ENCODE results near the gene BOK.
"Not testable (repeated sequence)": the region's sequence is repeated elsewhere in the genome, so short reads cannot be mapped to it uniquely, and the experiment has no call there.

The BOK gene, protein sequence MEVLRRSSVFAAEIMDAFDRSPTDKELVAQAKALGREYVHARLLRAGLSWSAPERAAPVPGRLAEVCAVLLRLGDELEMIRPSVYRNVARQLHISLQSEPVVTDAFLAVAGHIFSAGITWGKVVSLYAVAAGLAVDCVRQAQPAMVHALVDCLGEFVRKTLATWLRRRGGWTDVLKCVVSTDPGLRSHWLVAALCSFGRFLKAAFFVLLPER

DNA sequence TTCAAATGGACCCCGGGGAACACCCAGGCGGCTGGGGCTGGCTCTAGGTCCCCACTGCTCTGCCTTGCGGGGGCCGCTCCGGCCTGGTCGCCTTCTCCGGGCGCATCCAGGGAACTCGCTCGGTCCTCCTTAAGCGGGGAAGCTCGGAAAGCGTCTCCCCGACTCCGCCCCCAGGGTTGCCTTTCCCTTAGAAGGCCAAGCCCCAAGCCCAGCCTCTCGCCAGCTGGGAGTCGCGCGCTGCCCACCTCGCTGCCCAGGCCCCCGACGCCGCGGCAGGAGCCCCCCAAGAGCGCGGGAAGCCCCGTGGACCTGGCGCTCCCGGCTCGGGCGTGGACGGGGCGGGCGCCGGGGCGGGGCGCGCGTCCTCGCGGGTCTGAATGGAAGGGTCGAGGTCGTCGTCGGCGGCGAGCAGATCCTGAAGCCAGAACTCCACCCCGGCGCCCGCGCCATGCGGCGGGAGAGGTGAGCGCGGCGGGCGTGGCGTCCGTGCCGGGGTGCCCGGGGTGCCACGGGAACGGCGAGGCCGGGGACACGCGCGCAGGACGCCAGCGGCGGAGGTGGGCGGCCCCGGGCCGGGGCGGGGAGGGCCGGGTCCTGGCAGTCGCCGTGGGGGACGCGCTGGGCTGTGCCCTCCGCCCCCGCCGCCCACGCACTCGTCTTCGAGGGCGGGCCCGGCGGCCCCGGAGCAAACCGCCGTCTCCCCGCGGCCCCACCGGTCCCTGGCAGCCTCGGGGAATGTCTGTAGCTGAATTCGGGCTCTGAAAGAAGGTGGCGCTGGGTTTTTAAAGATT, at the start of gene BOK:
Gene BOK, plus strand, starts transcription at position 214 of the 791 bp plus-strand sequence. CDS start 739 bp downstream, outside the sequence.
- peak; percentile 29 to 56 (median 56) for DNase-seq

DNA sequence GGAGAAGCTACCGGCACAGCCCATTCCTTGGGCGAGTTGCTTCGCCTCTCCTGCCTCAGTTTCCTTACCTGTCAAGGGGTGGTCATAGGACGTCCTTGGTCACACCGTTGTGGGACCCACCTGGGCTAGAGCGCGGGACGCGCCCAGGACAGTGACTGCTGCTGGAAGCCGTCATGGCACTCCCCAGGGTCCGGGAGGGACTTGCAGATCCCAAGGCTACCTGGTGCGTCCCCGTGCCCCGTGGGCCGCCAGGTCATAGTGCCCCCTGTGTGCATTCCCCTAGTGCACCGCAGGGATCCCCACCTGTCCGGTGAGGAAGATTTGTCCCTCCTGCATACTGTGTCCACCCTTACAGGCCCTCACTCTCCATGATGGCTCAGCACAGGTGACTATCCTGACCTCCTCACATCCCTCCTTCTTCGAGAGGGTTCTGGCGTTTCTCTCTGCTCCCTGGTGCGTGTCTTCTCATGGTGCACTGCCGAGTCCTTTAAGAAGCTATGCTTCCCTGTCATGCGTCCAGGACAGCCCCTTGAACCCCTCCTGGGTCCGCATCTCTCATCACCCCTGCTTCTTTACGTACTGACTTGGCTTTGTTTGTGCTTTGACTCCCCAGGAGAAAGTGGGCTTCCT, 49.3 kb upstream of the BOK start:
- DNase-seq, result peak in 2 of 3 experiments; percentile 72 to 76

DNA sequence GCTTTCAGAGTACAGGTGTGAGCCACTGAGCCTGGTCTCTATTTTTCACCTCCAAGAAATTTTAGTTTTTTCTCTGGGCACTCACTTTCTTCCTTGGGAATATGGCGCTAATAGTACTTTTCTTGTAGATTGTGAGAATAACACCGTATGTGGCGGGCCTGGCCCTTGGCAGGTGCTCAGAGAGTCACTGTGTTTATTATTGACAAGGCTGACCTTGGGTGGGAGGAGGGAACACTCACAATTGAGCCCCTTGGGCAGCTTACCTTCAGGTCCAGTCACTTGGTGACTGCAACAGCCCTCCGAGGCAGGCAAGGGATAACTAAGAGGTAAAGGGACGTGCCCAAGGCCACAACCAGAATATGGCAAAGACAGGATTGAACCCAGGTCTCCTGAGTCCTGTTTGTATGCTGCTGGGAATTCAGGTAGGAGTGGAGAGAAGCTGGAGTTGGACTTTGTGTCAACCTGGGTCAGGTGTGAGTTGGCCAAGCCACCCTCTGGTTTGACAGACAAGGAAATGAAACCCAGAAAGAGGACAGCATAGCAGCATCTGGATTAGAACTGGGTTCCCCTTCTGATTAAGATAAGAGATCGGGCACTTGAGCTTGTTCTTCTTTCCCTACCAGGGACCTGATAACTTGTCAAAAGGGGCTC, 47.3 kb upstream of the BOK start:
- DNase-seq, result no peak

DNA sequence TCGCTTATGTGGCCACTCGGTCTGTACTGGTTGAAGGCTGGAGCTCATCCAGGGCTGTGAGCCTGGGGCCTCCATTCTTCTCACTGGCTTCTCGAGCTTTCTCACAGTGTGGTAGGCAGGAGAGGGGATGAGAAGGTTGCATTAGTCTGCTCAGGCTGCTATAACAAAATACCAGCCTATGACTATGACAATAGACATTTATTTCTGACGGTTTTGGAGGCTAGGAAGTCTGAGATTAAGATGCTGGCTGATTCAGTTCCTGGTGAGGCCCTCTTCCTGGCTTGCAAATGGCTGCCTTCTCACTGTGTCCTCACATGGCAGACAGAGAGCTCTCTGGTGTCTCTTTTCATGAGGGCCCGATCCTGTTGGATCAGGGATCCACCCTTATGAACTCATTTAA, 44.0 kb upstream of the BOK start:
- no peak for DNase-seq

DNA sequence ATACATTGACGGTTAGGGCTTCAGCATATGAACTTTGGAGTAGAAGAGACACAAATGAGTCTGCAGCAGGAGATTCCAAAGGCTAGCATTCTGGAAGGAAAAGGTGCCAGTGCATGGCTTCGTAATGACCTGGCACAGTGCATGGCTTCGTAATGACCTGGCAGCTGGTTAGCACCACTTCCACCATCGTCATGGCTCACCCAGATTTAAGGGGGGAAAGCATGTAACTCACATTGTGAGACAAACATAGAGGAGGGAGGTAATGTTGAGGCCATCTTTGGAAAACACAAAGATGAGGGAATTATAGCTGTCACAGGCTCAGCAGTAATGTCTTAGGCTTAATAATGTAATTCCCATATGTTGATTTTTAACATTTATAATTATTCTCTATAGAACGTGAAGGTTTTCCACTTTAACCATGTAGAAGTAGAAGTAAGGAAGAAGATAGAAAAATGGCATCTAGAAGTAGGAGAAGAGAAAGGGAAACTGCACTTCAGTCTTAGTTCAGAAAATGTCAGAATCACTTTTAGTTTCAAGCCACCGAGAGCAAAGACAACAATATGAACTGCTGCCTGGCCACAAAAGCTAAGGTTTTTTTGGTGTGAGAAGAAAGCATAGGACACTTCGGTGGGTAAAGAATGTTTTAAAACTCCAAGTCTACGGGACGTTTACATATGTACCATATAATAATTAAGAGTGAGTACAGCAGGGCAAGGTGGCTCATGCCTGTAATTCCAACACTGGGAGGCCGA, 43.4 kb upstream of the BOK start:
- DNase-seq, result no peak

DNA sequence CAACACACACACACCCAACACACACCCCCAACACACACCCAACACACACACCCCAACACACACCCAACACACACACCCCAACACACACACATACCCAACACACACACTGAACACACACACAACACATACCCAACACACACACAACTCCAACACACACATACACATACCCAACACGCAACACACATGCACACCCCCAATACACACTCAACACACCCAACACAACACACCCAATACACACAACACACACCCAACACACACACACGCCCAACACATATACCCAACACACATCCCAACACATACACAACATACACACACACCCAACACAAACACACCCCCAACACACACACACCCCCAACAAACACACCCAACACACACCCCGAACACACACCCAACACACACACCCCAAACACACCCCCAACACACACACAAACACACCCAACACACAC, 42.0 kb upstream of the BOK start:
- no peak for DNase-seq

DNA sequence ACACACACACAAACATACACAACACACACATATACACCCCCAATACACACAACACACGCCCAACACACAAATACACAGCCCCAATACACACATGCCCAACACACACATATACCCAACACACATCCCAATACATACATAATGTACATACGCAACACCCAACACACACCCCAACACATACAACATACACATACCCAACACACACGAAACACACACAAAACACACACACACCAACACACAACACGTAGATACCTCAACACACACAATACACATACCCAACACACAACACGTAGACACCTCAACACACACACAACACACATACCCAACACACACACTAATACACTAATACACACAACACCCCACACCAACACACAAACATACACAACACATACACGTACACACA, 41.2 kb upstream of the BOK start:
- no peak for DNase-seq

DNA sequence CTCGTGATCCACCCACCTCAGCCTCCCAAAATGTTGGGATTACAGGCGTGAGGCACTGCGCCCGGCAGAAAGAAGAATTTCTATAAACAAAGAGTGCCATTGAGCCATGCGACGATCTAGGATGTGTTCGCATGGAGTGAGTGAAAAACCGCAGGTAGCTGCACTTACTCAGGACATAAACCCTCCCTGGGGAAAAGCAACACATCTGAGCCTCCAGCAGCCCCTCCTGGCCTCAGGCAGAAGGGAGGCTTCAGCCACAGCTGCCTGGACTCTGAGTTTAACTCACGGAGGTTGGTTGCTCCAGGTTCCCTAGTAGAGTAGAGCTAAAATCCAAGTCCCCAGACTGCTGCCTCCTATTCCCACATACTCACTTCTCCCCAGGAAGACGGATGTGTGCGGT, 38.9 kb upstream of the BOK start:
- DNase-seq, result peak in 2 of 3 experiments; percentile 4 to 62

DNA sequence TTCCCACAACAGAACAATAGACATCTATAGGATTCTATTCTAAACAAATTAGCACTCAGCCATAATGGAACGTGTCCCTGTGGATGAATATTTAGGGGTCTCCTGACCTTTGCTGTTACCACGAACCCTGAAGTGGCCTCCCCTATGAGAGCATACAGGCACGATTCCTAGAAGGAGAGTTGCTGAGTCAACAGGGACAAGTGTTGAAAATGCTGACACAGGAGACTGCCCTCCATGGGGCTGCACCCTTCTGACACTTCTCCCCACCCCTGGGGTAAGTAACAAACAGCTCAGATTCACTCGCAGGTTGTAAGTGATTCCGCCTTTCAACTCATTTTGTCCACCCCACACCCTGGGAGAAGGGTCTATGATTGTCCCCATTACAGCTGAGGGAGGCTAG, 36.1 kb upstream of the BOK start:
- DNase-seq, result no peak

DNA sequence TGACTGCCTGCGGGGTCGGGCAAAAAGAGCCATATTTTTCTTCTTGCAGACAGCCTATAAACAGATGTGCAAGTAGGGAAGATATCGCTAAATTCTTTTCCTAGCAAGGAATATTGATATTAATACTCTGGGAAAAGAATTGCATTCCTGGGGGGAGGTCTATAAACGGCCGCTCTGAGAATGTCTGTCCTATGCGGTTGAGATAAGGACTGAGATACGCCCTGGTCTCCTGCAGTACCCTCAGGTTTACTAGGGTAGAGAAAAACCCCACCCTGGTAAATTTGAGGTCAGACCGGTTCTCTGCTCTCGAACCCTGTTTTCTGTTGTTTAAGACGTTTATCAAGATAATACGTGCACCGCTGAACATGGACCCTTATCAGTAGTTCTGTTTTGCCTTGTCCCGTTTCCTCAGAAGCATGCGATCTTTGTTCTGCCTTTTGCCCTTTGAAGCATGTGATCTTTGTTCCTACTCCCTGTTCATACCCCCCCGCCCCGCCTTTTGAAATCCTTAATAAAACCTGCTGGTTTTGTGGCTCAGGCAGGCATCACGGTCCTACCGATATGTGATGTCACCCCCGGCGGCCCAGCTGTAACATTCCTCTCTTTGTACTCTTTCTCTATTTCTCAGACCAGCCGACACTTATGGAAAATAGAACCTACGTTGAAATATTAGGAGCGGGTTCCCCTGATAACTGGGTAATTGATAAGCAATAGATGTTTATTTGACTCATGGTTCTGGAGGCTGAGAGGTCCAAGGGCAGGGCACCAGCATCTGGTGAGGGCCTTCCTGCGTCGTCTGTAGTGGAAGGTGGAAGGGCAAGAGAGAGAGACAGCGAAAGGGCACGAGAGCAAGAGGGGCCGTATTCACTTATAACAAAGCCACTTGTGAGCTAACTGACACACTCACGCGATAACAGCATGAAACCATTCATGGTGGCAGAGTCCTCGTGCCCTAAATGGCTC, 32.4 kb upstream of the BOK start:
- not testable (repeated sequence) for DNase-seq

DNA sequence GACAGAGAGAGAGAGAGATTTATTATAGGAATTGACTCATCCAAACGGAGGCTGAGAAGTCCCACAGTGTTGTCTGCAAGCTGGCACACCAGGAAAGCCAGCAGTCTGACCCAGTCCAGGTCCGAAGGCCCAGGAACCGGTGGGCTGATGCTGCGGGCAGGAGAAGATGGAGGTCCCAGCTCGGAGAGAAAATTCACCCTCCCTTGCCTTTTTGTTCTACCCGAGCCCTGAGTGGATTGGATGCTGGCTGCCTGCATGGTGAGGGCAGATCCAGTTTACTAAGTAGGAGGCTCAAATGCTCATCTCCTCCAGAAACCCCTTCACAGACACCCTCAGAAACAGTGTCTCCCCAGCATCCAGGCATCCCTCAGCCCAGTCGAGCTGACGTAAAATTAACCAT, 28.0 kb upstream of the BOK start:
- no peak for DNase-seq

DNA sequence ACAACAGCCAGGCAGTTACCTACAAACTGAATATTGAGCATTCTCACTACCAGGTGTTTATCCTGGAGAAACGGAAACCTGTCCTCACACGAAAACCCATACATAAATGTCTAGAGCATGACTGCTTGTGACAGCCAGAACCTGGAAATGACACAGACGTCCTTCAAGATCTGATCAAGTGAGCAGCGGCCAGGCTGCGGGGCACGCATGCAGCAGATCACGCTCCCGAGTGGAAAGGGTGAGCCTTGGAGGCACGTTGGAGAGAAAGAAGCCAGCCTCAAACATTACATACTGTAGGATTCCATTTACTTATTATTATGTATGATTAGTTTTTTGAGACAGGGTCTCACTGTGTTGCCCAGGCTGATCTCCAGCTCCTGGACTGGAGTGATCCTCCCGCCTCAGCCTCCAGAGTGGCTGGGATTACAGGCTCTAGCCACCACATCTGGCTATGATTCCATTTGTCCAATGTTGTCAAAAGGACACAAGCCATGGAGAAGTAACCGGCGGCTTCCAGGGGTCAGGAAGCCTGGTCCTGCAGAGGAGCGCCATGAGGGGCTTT, 27.3 kb upstream of the BOK start:
- DNase-seq, result no peak

DNA sequence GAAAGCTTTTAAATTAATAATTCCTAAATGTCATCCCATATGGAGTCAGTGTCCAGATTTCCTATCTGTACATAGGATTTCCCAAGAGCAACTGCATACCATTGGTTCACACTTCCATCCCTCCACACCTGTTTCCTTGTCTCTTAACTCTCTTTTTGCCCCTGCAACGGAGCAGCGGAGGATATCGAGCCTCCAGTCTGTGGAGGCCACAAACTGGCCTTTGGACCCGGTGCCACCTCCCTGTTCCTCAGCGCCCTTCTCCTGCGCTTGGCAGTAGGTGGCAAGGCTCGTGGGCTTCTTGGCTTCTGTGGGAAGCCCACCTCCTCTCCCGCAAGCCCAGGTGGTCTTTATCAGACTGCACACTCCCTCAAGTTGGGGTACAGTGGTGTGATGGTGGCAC, 26.4 kb upstream of the BOK start:
- no peak for DNase-seq

DNA sequence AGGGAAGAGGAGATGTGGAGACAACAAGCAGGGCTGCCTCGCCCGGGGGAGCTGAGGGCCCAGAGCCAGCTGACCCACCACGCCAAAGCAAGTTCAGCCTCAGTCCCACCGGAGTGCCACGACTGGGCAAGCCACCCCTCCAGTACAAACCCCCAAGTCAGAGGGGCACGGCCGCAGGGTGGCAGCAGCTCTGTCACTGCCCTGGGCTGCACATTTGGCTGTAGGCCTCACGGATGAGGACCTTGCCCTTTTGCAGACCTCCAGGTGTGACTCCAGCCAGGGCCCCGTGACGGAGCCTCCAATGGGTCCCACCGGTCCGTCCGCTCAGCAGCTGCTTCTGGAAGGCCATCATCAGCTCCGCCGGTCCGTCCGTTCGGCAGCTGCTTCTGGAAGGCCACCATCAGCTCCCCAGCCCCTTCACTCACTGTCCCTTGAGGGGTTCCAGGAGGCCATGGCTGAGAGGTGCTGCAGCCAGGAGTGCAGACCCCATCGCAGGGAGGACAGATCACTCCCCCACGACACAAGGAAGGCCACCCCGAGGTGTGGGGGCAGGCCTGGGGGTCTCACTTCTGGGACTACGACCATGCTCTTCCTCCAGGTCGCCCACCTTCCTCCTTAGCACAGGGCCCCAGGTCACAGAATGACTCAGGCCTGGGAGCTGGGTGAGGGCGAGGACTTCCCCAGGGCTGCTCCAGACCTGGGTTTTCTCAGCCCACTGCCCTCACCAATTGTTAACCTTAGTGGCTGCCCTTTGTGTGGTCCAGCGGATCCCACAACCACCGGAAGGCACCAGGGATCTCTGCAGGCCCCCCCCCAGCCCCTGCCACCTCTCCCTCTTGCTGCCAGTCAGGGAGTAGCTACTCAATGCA, 25.6 kb upstream of the BOK start:
- DNase-seq, result no peak

DNA sequence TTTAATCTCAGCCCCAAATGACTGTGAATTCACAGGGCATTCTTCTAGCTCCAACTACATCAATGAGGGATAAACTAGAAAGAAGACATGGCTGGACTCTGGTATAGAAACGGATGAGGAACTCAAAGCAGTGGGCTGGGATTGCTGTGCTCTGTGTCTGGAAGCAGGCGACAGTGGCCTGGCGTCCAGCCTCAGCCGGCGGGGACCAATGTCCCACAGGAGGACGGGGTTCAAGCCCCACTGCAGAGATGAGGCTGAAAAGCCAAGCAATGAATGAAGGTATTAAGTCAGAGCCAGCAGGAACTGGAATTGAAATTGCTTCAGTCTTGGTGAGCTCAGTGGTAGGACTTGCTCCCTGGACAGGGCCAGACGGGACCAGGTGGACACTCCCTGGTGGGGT, 24.3 kb upstream of the BOK start:
- no peak for DNase-seq

DNA sequence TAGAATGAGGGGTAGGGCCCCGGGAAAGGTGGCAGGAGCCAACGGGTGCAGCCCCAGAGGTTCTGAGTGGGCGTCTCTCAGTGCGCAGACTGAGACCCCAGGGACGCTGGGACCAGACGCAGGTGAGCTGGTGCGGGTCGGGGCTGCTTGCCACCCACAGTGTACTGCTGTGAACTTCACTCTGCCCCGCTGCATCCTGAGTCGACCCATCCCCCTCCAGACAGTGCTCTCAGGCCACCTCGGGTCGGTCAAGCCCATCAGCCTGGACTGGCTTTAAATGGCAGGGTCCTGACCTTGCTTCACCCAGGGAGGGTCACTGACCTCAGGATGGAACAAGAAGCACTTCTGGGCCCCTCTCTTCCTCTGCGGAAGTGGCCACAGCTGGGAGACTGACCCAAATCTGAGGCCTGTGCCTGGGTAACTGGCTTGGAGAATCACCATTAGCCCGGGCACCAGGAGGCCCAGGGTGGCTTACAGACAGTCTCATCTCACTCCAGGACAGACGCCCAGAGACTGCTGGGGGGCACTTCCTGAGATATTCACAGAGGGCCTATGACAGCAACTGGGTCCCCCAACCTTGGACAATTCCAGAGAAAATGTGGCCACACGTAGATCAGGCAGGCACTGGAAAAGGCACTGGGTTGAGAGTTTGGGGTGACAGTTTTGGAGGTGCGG, 23.7 kb upstream of the BOK start:
- DNase-seq, result no peak

DNA sequence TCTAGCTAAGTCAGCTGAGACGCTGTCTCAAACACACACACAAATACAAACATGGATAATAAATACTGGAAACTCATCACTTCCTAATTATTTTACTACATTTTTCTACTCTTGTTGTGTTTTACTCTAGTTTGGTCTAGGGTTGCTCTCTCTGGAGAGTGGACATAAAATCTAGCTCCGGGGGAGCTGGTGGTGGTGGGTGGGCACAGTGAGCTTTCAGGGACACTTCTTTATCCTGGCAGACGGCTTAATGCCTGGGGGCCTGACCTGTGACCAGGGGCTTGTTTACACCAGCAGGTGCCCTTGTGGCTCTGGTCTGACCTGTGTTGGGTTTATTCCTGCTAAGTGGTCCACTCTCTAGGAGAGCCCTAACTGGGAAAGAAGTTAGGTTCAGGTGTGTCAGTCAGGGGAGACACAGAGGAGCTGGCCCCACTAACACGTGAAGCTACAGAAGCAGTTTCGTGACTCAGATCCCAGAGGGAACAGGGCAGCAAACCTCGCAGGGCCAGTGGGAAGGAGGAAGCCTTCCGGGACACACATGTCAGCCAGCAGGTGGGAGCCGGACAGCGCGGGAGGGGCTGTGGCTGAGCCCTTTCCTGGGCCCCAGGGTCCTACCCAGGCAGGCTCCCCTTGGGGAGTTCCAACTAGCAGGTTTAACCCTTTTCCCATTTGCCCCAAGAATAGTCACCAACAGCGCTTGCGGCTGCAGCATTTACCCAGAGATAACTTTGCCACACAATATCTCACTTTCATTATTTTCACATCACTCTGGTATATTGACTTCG, 22.5 kb upstream of the BOK start:
- no peak for DNase-seq

DNA sequence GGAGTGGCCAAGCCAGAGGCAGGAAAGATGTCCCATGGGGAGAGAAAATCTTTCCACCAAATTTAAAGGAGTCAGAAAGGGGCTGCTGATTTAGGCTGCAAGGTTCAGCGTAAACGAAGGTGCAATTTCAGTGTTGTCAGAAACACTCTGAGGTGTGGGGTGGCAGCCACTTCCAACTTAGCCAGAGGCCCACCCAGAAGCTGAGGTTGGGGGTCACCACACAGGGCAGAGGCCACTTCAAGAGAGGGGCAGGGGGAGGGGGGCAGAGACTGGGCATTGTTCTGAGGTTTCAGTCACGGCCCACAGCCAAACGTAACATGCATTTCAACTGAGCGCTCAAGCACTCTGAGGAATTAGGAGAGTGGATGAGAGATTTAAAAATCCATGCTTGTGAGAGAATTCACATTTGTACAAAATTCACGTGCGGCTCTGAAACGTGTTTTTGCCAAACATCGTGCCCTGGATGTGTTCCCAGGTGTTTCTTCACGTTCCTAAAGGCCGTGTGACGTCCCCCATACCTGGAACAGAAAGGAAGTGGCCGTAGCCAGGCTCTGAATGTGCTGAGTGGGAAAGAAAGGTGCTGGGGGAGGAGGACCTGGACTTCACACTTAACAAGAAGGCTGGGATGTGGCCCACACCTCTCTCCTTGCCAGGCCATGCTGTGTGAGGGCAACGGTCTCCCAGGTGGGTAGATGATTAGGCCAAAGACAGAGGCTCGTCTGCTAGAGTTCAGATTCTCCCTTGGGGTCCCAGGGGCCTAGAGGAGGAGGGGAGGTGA, 19.5 kb upstream of the BOK start:
- no peak for DNase-seq
